IMR-90 (cell line): ENCODE data around the gene MRC1. TPM values are rescaled to one million over a fixed set of nuclear protein-coding genes. Genes with fewer than 3 reads are reported as not detected.

Experiments
- ATAC-seq: fragments of 200-7000 bp; cut with Tn5 transposase; 2 replicates; pipeline ENCODE4 v1.9.1; 2020; ENCODE audit warnings: low read depth, mild to moderate bottlenecking, moderate library complexity
- BruUV-seq: library from RNA; stranded (reverse); fragments of 400-500 nt; replicated peaks from 2 replicates; lab custom pipeline; 2021; lab: Mats Ljungman, UMichigan
- CTCF ChIA-PET: fragments of 300-600 bp; formaldehyde crosslinking; extraction: SDS; loops from one replicate; lab custom pipeline; 2021; ENCODE audit warnings: antibody characterized with exemption; lab: Yijun Ruan, JAX
- POLR2A ChIA-PET: fragments of 300-600 bp; sonication (Branson Sonifier 250); formaldehyde crosslinking; loops from one replicate; lab custom pipeline; 2022; ENCODE audit warnings: antibody characterized with exemption; ENCODE audit not compliant: unreplicated experiment; lab: Charles Lee
- DNase-seq: peaks from one replicate; pipeline ENCODE4 v3.0.0; 2013
- H2AFZ ChIP-seq: replicated peaks from 2 replicates; pipeline ENCODE3; 2013; ENCODE audit warnings: low read length, mild to moderate bottlenecking; ENCODE audit not compliant: poor library complexity
- H2AK5ac ChIP-seq: 2 replicates; pipeline ENCODE4 v1.6.1; 2013; ENCODE audit warnings: low read depth, low read length, inconsistent platforms
- H2AK9ac ChIP-seq: replicated peaks from 2 replicates; pipeline ENCODE3; 2013; ENCODE audit warnings: mild to moderate bottlenecking, low read depth, low read length, moderate library complexity; ENCODE audit not compliant: poor library complexity
- H2BK120ac ChIP-seq: 2 replicates; pipeline ENCODE4 v1.6.1; 2013; ENCODE audit warnings: low read depth, low read length, inconsistent platforms
- H2BK15ac ChIP-seq: 3 replicates; pipeline ENCODE4 v1.6.1; 2013; ENCODE audit warnings: low read depth, low read length, inconsistent platforms
- H2BK20ac ChIP-seq: 2 replicates; pipeline ENCODE4 v1.6.1; 2013; ENCODE audit warnings: low read depth, mild to moderate bottlenecking, inconsistent platforms, low read length, moderate library complexity
- H2BK5ac ChIP-seq: 2 replicates; pipeline ENCODE4 v1.6.1; 2013; ENCODE audit warnings: mild to moderate bottlenecking, low read depth, low read length, inconsistent platforms; ENCODE audit not compliant: poor library complexity, severe bottlenecking
- H3K14ac ChIP-seq: replicated peaks from 2 replicates; pipeline ENCODE4 v1.6.1; 2013; ENCODE audit warnings: low read depth, low read length, inconsistent platforms
- H3K18ac ChIP-seq: 2 replicates; pipeline ENCODE4 v1.6.1; 2013; ENCODE audit warnings: low read depth, low read length, control low read depth
- H3K23ac ChIP-seq: 2 replicates; pipeline ENCODE4 v1.6.1; 2013; ENCODE audit warnings: low read depth, low read length, inconsistent platforms
- H3K27ac ChIP-seq: 2 replicates; pipeline ENCODE4 v1.5.1; 2013; ENCODE audit warnings: mild to moderate bottlenecking, control low read depth, low read length; ENCODE audit not compliant: insufficient read depth
- H3K27me3 ChIP-seq: 2 replicates; pipeline ENCODE4 v1.6.1; 2013; ENCODE audit warnings: low read length; ENCODE audit not compliant: control insufficient read depth, insufficient read depth
- H3K36me3 ChIP-seq: 2 replicates; pipeline ENCODE4 v1.6.1; 2013; ENCODE audit warnings: low read length, mixed read lengths; ENCODE audit not compliant: control insufficient read depth, insufficient read depth
- H3K4ac ChIP-seq: 2 replicates; pipeline ENCODE4 v1.6.1; 2013; ENCODE audit warnings: low read depth, low read length, inconsistent platforms
- H3K4me1 ChIP-seq: 2 replicates; pipeline ENCODE4 v1.6.1; 2013; ENCODE audit warnings: low read length, mixed read lengths; ENCODE audit not compliant: control insufficient read depth, insufficient read depth
- H3K4me2 ChIP-seq: 2 replicates; pipeline ENCODE4 v1.6.1; 2013; ENCODE audit warnings: low read depth, mild to moderate bottlenecking, control low read depth, low read length, moderate library complexity
- H3K4me3 ChIP-seq: 2 replicates; pipeline ENCODE4 v1.5.1; 2013; ENCODE audit warnings: low read depth, mild to moderate bottlenecking, control low read depth, low read length, moderate library complexity; ENCODE audit not compliant: insufficient read depth
- H3K56ac ChIP-seq: 2 replicates; pipeline ENCODE4 v1.6.1; 2013; ENCODE audit warnings: low read length, inconsistent platforms; ENCODE audit not compliant: insufficient read depth; ENCODE audit errors: extremely low read depth
- H3K79me1 ChIP-seq, 2 experiments: 2 replicates each; pipeline ENCODE4 v1.6.1; 2013; ENCODE audit warnings: low read length in 2 of 2, inconsistent platforms in 1 of 2, low read depth in 1 of 2
- H3K9ac ChIP-seq: 2 replicates; pipeline ENCODE4 v1.6.1; 2013; ENCODE audit warnings: low read depth, low read length, control low read depth
- H3K9me1 ChIP-seq: 2 replicates; pipeline ENCODE4 v1.6.1; 2013; ENCODE audit warnings: low read length, inconsistent platforms; ENCODE audit not compliant: insufficient read depth
- H3K9me3 ChIP-seq: 2 replicates; pipeline ENCODE4 v1.6.1; 2013; ENCODE audit warnings: low read length; ENCODE audit not compliant: control insufficient read depth, insufficient read depth
- H4K20me1 ChIP-seq: 2 replicates; pipeline ENCODE4 v1.6.1; 2013; ENCODE audit warnings: low read length, inconsistent platforms; ENCODE audit not compliant: insufficient read depth
- H4K5ac ChIP-seq: 2 replicates; pipeline ENCODE4 v1.6.1; 2013; ENCODE audit warnings: mild to moderate bottlenecking, low read depth, low read length, control low read depth
- H4K8ac ChIP-seq, 2 experiments: 2 replicates each; pipeline ENCODE4 v1.6.1; 2013; ENCODE audit warnings: low read depth in 2 of 2, low read length in 2 of 2, control low read depth in 1 of 2, inconsistent platforms in 1 of 2
- H4K91ac ChIP-seq: 2 replicates; pipeline ENCODE4 v1.6.1; 2013; ENCODE audit warnings: low read depth, low read length, inconsistent platforms; ENCODE audit not compliant: insufficient read depth
- CHD1 ChIP-seq: IDR thresholded peaks from 2 replicates; pipeline ENCODE4 v1.6.1; 2012; ENCODE audit warnings: low read depth, low read length, improper control_type of control experiment
- FOS ChIP-seq: fragments of 150-350 bp; IDR thresholded peaks from 2 replicates; pipeline ENCODE4 v1.6.1; 2016; ENCODE audit warnings: low read depth, low read length
- MAFK ChIP-seq: IDR thresholded peaks from 2 replicates; pipeline ENCODE4 v1.6.1; 2012; ENCODE audit warnings: low read depth, low read length, improper control_type of control experiment
- NFE2L2 ChIP-seq: fragments of 150-350 bp; IDR thresholded peaks from 2 replicates; pipeline ENCODE4 v1.6.1; 2016; ENCODE audit warnings: low read depth, mild to moderate bottlenecking, low read length
- POLR2A ChIP-seq: IDR thresholded peaks from 2 replicates; pipeline ENCODE4 v1.6.1; 2012; ENCODE audit warnings: mild to moderate bottlenecking, low read depth, low read length
- RCOR1 ChIP-seq: IDR thresholded peaks from 2 replicates; pipeline ENCODE4 v1.6.1; 2012; ENCODE audit warnings: mild to moderate bottlenecking, low read length, improper control_type of control experiment; ENCODE audit not compliant: insufficient replicate concordance
- RFX5 ChIP-seq: IDR thresholded peaks from 2 replicates; pipeline ENCODE4 v1.8.0; 2012; ENCODE audit warnings: low read depth, mild to moderate bottlenecking, low read length, moderate library complexity
- WGBS, 2 experiments: methylation state at CpG; one replicate each; pipeline versions ENCODE4 v1.1.5 to v1.1.7; 2013; ENCODE audit warnings: missing lambda C conversion rate in 2 of 2; ENCODE audit not compliant: insufficient read length in 1 of 2; ENCODE audit errors: extremely low coverage in 2 of 2; 5-methylcytosine and 5-hydroxymethylcytosine counted together
- dilution Hi-C: fragments of 300-500 bp; cut with HindIII; formaldehyde crosslinking; loops from one replicate; pipeline ENCODE4 v1.14.3; 2018; ENCODE audit warnings: low sequenced_read_pairs; ENCODE audit not compliant: unreplicated experiment
- in situ Hi-C: fragments of 300-500 bp; cut with MboI; formaldehyde crosslinking; loops from 3 replicates; pipeline ENCODE4 v1.14.3; 2019; ENCODE audit warnings: low sequenced_read_pairs, inconsistent platforms, mixed read lengths
- intact Hi-C: fragments of 100-400 bp; cut with micrococcal nuclease; formaldehyde crosslinking; loops from 2 replicates; pipeline ENCODE4 v1.10.0; 2022
- polyA plus RNA-seq, 3 experiments: library from polyadenylated mRNA; depleted of rRNA; stranded (reverse); fragments of >200 nt; gene quantifications; 2 replicates each; pipeline ENCODE4 v1.2.3, GENCODE V29; 2012; ENCODE audit warnings: low replicate concordance in 1 of 3
- total RNA-seq: library from RNA; depleted of rRNA; stranded (reverse); fragments of >200 nt; gene quantifications from 2 replicates; pipeline ENCODE4 v1.2.3, GENCODE V29; 2012

MRC1 gene
- total and polyA plus RNA-seq, 2 of the 4 experiments (the other 2 are of a cell fraction) = not detected

GRCh38 chr10:17787087-17787961, 21.8 kb upstream of the MRC1 start:
- Histone ChIP-seq H4K8ac (peak overlapping the region; percentile 41 to 56; a peak in 1 of 4 replicates), H3K4me1 (peaks cover 4% of the 10 kb centered on the region), H3K9me1 (peaks cover 14% of the 10 kb centered on the region), H3K27ac (no peak overlapping the region), H3K36me3 (no peaks in the 10 kb centered on the region), H3K79me1 (no peaks in the 10 kb centered on the region), H2AK9ac (peak overlapping the region; percentile 6), H2AK5ac (peak overlapping the region; percentile 92), H3K18ac (peak overlapping the region; percentile 4; the same call in 1 of the 2 replicates), H3K9ac (no peak overlapping the region), H3K9me3 (no peaks in the 10 kb centered on the region), H2BK15ac (peak overlapping the region; percentile 80; the same call in 1 of the 3 replicates), H4K20me1 (no peaks in the 10 kb centered on the region), H3K4me2 (no peak overlapping the region), H2BK120ac (peak overlapping the region; percentile 85), H2AFZ (peak overlapping the region; percentile 59), H4K5ac (no peak overlapping the region), H3K4ac (peak overlapping the region; percentile 91), H3K4me3 (no peak overlapping the region), H4K91ac (peak overlapping the region; percentile 80), H3K27me3 (no peaks in the 10 kb centered on the region), H3K56ac (no peak overlapping the region; the same call in 1 of the 2 replicates), H2BK20ac (peak overlapping the region; percentile 91), H2BK5ac (peak overlapping the region; percentile 26), H3K14ac (peak overlapping the region; percentile 74), H3K23ac (no peak overlapping the region)
- TF ChIP-seq RCOR1 (no peak), RFX5 (peak; percentile 20; the same call in 1 of the 2 replicates), POLR2A (no peak), NFE2L2 (peak; percentile 80), MAFK (peak; percentile 83), FOS (peak; percentile 90), CHD1 (no peak)
- ATAC-seq (peak; percentile 95), DNase-seq (peak; percentile 97)
- in situ Hi-C loops = no loop called here
- no TSS peak for BruUV-seq
- 100% methylated on average over 4 of the region's 13 CpGs; no CpG with 5 or more reads in 1 of the 2 experiments for WGBS, 2 experiments
- ChIA-PET CTCF (no interaction called here), POLR2A (no interaction called here)
- intact Hi-C loops = no loop called here
- dilution Hi-C loops = no loop called here
